Raji (cell line): Measurements from ENCODE around the gene RBM28.

Source experiments
- POLR2A ChIP-seq: IDR thresholded peaks from 2 replicates; pipeline ENCODE4 v1.6.1; 2011; ENCODE audit warnings: low read depth, low read length, control low read depth; ENCODE audit not compliant: insufficient read depth

The RBM28 gene

DNA sequence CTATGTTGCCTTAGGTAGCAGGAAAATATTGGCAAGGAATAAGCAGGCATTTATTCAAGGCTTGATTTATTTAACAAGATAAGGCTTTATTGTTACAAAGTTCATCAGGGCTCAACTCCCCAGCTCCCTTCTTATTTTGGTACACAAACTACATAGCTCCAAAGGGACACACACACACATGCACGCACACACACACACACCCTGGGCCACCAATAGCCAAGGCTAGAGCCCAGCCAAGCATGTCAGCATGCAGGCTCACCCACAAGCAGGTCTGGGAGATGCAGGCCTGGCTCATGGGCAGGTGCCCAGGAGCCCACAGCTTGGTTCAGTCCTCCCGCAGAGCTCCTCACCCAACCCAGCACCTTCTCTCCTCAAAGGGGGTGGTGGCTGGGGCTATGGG is 79.2 kb downstream of the RBM28 start:
- TF ChIP-seq POLR2A = no peak

DNA sequence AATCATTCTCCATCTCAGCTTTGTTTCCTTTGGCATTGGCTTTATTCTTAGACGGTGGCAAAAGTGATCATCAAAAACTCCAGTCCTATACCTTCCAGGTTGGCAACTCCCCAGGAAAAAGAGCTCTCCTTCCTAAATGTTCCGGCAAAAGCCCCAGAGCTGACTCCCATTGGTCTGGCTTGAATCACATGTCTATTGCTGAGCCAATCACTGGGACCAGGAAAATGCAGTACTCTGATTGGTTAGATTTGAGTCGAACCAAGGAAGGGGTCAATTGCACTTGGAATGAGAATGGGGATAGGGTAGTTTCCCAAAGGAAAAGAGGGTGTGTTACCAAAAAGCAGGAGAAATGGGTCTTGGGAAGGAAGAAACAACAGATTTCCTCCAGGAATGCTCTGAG is 80.3 kb downstream of the RBM28 start:
- no peak for TF ChIP-seq POLR2A

DNA sequence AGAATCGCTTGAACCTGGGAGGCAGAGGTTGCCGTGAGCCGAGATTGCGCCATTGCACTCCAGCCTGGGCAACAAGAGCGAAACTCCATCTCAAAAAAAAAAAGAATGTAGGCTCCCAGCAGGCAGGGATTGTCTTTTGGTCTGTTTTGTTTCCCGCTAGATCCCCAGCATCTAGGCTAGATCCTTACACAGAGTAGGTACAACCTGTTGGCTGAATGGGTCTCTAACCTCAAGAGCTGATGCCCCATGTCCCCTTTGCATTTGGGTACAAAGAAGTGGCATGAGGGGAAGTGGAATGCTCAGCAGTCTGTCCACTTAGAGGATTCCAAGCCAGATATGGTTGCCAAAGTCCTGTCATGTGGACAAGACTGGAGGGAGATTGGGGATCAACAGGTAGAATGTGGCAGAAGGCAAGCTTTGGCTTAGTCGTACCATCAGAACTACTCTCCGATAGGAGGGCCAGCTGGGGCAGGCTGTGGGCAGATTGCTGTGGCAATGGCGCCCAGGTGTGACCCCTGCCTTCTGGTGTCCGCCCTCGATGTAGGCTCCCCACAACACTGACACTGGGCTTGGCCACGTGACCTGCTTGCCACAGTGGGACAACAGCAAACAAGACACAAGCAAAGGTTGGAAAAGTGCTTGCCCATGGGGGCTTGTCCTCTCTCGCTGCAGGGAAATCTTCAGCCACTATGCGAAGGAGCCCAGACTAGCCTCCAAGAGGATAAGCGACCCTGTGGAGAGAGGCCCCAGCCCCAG is 81.3 kb downstream of the RBM28 start:
- no peak for TF ChIP-seq POLR2A

DNA sequence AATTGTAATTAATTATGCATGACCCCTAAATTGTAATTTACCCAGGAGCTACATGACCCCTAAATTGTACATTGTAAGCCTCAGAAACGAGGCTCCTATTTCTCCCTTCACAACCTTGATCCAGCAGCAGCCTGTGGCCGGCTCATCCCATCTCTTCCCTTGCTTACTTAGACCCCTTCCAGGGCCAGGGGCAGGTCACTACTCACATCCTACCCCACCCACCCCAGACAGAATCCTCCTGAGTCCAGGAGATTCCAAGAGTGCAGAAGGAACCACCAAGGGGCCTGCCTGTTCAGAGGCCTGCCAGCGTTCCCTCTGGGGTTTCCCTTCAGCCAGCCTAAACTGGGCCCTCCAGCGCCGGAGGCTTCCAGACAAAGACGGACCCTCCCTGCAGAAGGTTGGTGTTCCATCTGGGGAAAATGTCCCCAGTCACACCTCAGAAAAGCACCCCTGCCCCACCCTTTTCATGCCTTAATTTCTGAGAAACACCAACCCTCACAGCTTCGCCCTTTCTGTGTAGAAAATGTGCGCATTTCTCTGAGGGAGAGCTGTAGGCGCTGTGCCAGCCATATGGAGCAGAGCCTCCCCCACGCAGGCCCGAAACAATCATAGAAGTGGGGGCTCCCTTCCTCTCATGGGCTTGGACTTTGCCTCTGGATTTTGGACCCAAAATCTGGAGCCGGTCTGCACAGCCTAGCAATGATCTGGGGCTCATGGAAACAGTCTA is 83.5 kb downstream of the RBM28 start:
- TF ChIP-seq POLR2A = no peak

DNA sequence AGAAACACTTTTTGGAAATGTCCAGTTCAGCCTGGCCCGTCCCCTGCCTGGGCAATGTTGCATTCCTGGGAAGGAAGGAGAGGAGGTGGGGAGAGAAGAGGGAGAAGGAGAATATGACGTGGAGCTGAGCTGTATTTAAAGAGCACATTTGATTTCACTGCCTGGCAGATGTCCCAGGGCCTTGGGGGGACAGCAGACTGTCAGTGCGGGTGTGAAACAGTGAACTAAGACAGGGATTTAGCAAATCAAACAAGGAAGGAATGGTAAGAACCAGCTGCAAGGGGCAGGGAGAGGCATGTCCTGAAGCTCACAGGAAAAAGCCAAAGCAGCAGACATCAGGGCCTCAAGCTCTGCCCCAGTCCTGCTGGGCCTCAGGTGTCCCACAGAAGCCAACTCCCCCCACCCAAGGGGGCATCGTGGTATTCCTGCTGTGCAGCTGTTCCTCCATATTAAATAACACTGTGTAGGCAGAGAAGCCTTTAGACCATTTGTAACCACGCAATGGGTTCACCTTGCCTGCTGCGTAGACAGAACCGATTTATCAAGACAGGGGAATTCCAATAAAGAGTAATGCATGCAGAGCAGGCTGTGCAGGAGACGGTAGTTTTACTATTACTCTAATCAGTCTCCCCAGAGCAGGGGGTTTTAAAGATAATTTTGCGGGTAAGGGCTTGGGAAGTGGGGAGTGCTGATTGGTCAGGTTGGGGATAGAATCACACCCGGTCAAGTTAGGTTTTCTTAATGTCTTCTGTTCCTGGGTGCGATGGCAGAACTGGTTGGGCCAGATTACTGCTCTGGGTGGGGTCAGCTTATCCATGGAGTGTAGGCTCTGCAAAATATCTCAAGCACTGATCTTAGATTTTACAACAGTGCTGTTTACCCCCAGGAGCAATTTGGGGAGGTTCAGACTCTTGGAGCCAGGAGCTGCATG is 84.3 kb downstream of the RBM28 start:
- TF ChIP-seq POLR2A = no peak

DNA sequence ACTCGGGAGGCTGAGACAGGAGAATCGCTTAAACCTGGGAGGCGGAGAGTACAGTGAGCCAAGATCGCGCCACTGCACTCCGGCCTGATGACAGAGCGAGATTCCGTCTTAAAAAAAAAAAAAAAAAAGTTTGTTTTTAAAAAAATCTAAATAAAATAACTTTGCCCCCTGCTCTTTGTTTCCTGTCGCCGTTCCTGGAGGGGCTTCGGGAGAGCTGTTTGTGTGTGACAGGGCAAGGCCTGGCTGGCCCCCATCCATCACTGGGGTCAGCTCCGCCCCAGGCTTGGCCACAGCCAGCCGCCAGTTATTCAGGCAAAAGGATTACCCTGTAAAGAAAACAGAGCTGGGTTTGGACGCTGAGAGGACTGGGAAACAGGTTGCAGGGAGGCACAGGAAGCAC is 86.2 kb downstream of the RBM28 start:
- TF ChIP-seq POLR2A = no peak

DNA sequence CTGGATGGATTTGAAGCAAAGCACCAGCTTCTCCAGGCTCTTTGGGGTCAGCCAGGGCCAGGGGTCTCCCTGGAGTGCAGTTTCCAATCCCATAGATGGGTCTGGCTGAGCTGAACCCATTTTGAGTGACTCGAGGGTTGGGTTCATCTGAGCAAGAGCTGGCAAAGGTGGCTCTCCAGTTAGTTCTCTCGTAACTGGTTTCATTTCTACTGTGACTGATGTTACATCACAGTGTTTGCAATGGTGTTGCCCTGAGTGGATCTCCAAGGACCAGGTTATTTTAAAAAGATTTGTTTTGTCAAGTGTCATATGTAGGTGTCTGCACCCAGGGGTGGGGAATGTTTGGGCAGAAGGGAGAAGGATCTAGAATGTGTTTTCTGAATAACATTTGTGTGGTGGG is 88.4 kb downstream of the RBM28 start:
- no peak for TF ChIP-seq POLR2A

DNA sequence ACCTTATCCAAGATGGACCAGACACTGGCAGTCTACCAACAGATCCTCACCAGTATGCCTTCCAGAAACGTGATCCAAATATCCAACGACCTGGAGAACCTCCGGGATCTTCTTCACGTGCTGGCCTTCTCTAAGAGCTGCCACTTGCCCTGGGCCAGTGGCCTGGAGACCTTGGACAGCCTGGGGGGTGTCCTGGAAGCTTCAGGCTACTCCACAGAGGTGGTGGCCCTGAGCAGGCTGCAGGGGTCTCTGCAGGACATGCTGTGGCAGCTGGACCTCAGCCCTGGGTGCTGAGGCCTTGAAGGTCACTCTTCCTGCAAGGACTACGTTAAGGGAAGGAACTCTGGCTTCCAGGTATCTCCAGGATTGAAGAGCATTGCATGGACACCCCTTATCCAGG is 89.2 kb downstream of the RBM28 start:
- no peak for TF ChIP-seq POLR2A

DNA sequence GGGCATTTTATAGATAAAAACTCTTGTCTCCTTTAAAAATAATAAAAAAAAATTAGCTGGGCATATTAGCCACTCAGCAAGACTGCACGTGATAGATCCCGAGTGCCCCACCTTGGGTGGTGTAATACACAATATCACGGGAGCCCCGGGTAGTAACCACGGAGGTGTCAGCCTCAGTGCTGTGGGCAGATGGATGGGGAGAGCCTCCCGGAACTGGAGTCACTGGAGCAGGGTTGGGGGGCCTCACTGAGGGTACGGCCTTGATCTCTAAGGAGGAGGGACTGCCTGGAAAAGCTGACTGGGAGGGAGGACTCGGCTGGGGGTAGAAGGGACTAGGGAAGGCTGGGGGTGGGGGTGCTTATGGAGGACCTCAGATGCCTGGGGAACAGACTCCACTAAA is 90.0 kb downstream of the RBM28 start:
- no peak for TF ChIP-seq POLR2A

DNA sequence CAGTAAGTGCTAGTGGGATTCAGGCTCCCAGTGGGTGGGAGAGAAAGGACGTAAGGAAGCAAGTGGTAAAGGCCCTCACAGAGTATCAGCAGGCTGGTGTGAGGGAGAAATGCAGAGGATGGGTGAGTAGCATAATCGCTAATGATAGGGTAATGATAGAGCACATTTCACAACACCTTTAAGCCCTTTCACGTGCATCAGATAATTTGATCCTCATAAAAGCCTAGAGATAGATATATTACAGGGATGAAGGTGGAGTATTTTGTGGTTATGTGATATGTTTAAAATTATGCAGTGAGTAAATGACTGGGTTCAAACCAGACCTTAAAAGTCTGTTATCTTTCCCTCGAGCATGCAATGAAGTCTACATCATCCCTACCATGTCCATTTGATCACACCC is 92.4 kb downstream of the RBM28 start:
- no peak for TF ChIP-seq POLR2A
